ENCODE data around the gene SGCD. TPM values are rescaled to one million over a fixed set of nuclear protein-coding genes. Genes with fewer than 3 reads are reported as not detected.

Gene SGCD
- total and polyA plus RNA-seq, 9 of the 15 experiments (the other 6 are each of a cell fraction or from before 2014, with no cell fraction given) = not detected

DNA sequence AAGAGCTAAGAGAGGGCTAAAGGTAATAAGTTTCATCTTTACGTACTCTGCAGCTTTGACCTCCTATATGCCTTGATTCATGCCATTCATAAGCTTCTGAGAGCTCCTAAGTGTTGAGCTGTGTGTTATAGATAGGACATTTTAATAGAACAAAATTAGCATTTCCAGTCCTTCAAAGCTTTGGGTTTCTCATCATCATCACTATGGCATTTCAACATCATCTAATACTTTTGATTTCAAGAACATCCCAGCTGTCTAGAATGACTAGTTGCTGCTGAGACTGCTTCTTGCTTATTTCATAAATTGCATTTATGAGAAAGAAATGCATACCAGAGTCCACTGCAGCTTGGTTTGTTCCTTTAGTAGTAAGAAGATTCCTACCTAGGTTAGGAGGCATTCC, 201.7 kb downstream of the SGCD start:
- ATAC-seq = no peak
- in situ Hi-C loops (cut with MboI) = no loop called here
- no peak overlapping the region for H2AFZ ChIP-seq (ENCODE audit: low read depth, low read length)
- intact Hi-C loops (cut with micrococcal nuclease) = no loop called here
- no peak overlapping the region for H3K4me2 ChIP-seq (ENCODE audit: insufficient read depth, low read length)
- ChIA-PET CTCF (ENCODE audit: low intra/inter-chr PET ratio) (no interaction called here), POLR2A (no interaction called here)
- H3K27ac ChIP-seq (ENCODE audit: extremely low read depth, low read depth, low read length) = no peak overlapping the region
- no peak overlapping the region for H3K9ac ChIP-seq (ENCODE audit: insufficient read depth in 1 of 2, low read depth in 2 of 2, low read length in 2 of 2)
- no TSS peak for BruUV-seq (replicated peaks)
- no peak for TF ChIP-seq ZNF766 (CRISPR knock-in tag; conservative IDR thresholded peaks at IDR 0.05)
- TF ChIP-seq NR2C2 (CRISPR knock-in tag; IDR thresholded peaks at IDR 0.05) = no peak
- no peak for TF ChIP-seq NR2C2 (tag; IDR thresholded peaks at IDR 0.05)
- TF ChIP-seq ZFPM2 (CRISPR knock-in tag; IDR thresholded peaks at IDR 0.05) = no peak
- TF ChIP-seq MYNN (IDR thresholded peaks at IDR 0.05) = no peak
- no peak for TF ChIP-seq MYNN (CRISPR knock-in tag; IDR thresholded peaks at IDR 0.05)
- TF ChIP-seq NFRKB (IDR thresholded peaks at IDR 0.05; ENCODE audit: low read depth) = no peak
- TF ChIP-seq DIDO1 (tag; IDR thresholded peaks at IDR 0.05; ENCODE audit: low read depth) = no peak
- TF ChIP-seq ATF1 (CRISPR knock-in tag; IDR thresholded peaks at IDR 0.05) = no peak
- TF ChIP-seq ATF1 (tag; IDR thresholded peaks at IDR 0.05) = no peak
- TF ChIP-seq, protein P1, sequence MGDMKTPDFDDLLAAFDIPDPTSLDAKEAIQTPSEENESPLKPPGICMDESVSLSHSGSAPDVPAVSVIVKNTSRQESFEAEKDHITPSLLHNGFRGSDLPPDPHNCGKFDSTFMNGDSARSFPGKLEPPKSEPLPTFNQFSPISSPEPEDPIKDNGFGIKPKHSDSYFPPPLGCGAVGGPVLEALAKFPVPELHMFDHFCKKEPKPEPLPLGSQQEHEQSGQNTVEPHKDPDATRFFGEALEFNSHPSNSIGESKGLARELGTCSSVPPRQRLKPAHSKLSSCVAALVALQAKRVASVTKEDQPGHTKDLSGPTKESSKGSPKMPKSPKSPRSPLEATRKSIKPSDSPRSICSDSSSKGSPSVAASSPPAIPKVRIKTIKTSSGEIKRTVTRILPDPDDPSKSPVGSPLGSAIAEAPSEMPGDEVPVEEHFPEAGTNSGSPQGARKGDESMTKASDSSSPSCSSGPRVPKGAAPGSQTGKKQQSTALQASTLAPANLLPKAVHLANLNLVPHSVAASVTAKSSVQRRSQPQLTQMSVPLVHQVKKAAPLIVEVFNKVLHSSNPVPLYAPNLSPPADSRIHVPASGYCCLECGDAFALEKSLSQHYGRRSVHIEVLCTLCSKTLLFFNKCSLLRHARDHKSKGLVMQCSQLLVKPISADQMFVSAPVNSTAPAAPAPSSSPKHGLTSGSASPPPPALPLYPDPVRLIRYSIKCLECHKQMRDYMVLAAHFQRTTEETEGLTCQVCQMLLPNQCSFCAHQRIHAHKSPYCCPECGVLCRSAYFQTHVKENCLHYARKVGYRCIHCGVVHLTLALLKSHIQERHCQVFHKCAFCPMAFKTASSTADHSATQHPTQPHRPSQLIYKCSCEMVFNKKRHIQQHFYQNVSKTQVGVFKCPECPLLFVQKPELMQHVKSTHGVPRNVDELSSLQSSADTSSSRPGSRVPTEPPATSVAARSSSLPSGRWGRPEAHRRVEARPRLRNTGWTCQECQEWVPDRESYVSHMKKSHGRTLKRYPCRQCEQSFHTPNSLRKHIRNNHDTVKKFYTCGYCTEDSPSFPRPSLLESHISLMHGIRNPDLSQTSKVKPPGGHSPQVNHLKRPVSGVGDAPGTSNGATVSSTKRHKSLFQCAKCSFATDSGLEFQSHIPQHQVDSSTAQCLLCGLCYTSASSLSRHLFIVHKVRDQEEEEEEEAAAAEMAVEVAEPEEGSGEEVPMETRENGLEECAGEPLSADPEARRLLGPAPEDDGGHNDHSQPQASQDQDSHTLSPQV (IDR thresholded peaks at IDR 0.05) = no peak
- TF ChIP-seq ARID2 (IDR thresholded peaks at IDR 0.05) = no peak
- TF ChIP-seq ZFP1 (CRISPR knock-in tag; IDR thresholded peaks at IDR 0.05) = no peak
- TF ChIP-seq YBX1 (IDR thresholded peaks at IDR 0.05) = no peak
- TF ChIP-seq, protein P2, sequence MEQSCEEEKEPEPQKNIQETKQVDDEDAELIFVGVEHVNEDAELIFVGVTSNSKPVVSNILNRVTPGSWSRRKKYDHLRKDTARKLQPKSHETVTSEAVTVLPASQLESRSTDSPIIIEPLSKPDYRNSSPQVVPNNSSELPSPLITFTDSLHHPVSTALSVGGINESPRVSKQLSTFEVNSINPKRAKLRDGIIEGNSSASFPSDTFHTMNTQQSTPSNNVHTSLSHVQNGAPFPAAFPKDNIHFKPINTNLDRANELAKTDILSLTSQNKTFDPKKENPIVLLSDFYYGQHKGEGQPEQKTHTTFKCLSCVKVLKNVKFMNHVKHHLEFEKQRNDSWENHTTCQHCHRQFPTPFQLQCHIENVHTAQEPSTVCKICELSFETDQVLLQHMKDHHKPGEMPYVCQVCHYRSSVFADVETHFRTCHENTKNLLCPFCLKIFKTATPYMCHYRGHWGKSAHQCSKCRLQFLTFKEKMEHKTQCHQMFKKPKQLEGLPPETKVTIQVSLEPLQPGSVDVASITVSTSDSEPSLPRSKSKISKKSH (CRISPR knock-in tag; IDR thresholded peaks at IDR 0.05) = no peak
- no peak for TF ChIP-seq MAZ (CRISPR knock-in tag; conservative IDR thresholded peaks at IDR 0.05 in 1 of 2, IDR thresholded peaks at IDR 0.05 in 1 of 2)
- TF ChIP-seq CC2D1A (IDR thresholded peaks at IDR 0.05) = no peak
- TF ChIP-seq SNRNP70 (optimal IDR thresholded peaks at IDR 0.05; ENCODE audit: low read depth, low read length) = no peak
- no peak for TF ChIP-seq KLF6 (CRISPR knock-in tag; IDR thresholded peaks at IDR 0.05; ENCODE audit: borderline replicate concordance)
- H3K9me3 ChIP-seq (replicated peaks; ENCODE audit: control insufficient read depth, insufficient read depth, low read depth, low read length) = no peaks in the 10 kb centered on the region
- WGBS (ENCODE audit: insufficient coverage, low coverage, missing lambda C conversion rate) = 0% methylated on average over 1 of the region's 1 CpG
- no peak overlapping the region for H3K4me3 ChIP-seq
- no peaks in the 10 kb centered on the region for H3K36me3 ChIP-seq (ENCODE audit: control insufficient read depth, insufficient read depth, low read length)
- no peak for FAIRE-seq
- H3K79me2 ChIP-seq (ENCODE audit: control insufficient read depth, insufficient read depth, low read length) = no peaks in the 10 kb centered on the region
- H4K20me1 ChIP-seq (replicated peaks; ENCODE audit: control insufficient read depth, insufficient read depth, low read length) = no peaks in the 10 kb centered on the region
- no peaks in the 10 kb centered on the region for H3K4me1 ChIP-seq (replicated peaks in 1 of 2; ENCODE audit: control insufficient read depth in 2 of 2, insufficient read depth in 2 of 2, low read length in 2 of 2)
- H3K27me3 ChIP-seq (ENCODE audit: control insufficient read depth in 2 of 2, insufficient read depth in 2 of 2, low read length in 2 of 2) = no peaks in the 10 kb centered on the region
- H3K9me1 ChIP-seq (ENCODE audit: control insufficient read depth, insufficient read depth, low read length) = no peaks in the 10 kb centered on the region
- no peak for DNase-seq (ENCODE audit: extremely low read depth in 1 of 4, low spot score in 3 of 4)
